ENCODE data around the gene PRODH. TPM values are rescaled to one million over a fixed set of nuclear protein-coding genes. Genes with fewer than 3 reads are reported as not detected.
"Not testable (repeated sequence)": the region's sequence is repeated elsewhere in the genome, so short reads cannot be mapped to it uniquely, and the experiment has no call there.

The PRODH gene
- polyA plus RNA-seq, 5 donors = 20.3 to 73.4 (median 48.3) TPM

DNA sequence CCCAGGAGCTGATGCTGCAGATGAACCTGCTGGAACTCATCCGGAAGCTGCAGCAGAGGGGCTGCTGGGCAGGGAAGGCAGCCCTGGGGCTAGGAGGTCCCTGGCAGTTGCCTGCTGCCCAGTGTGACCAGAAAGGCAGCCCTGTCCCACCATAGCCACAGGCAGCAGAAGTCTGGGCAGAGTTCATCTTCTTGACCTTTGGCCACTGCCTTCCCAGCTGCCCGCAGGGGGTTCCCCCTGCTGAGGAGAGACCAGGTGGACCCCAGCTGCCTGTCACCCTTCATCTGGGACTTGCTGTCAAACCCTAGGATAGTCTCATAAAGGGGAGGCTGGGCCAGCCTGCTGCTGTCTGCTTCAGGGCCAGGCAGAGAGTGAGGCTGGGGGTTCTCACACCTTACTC lies 24.6 kb downstream of the PRODH start:
- DNase-seq = not testable (repeated sequence)

DNA sequence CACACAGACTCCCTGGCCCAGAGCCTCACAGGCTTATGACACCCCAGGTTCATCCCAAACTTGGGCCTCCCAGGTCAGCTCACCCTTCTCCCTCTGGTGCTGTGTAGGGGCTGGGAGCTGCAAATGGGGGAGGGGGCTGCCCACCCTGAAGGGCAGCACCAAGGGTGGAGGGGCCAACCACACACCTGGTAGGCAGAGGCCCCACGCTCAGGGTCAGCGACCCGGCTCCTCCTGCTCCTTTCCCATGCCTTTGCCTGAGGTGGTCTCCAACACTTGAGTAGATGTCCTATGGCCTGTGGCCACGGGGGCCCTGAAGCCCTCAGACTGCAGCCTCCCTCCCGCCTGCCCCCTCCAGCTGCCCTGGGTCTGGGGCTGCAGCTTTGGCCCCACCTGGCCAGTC lies 26.5 kb downstream of the PRODH start:
- no peak for DNase-seq

- no peak for DNase-seq
These were observed 29.2 kb downstream of the PRODH start for GRCh38 chr22:18906896-18907295.

GRCh38 chr22:18906410-18906745 lies 29.7 kb downstream of the PRODH start:
- not testable (repeated sequence) for DNase-seq

DNA sequence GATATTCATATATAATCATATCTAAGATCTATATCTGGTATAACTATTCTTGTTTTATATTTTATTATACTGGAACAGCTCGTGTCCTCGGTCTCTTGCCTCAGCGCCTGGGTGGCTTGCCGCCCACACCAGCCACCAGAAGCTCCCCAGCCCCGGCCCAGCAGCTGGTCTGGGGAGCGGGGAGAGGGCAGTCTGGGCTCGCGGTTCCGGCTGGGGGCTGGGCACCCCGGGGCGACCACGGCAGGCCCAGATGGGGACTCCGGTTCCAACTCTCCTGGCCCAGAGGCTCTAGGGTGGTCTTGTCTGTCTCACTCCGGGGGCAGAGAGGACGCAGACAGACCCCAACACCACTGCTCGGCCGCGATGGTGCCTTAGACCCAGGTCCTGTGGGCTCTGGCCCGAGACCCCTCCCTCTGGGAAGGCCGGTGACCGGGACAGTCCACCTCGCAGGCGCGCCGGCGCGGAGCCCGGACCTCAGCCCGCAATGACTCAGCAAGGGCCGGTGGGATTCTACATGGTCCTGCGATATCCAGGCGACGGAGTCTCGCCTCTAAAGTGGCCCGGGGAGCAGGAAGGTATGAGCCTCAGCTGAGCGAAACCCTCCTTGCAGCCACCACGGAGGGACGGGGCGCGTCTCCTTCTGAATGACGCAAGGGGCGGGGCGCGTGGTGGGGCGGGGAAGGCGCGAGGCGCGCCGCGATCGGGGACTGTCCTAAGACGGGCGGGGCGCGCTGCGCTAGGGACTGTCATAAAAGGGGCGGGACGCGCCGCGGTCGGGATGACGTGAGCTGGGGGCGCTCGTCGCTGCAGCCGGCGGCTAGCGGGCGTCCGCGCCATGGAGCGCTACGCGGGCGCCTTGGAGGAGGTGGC lies 30.3 kb downstream of the PRODH start, which contains the start of gene DGCR6:
Gene DGCR6 (plus strand): TSS at position 781 of the 870 bp plus-strand sequence. CDS start 55 bp downstream, at position 836.
- DNase-seq = no peak

DNA sequence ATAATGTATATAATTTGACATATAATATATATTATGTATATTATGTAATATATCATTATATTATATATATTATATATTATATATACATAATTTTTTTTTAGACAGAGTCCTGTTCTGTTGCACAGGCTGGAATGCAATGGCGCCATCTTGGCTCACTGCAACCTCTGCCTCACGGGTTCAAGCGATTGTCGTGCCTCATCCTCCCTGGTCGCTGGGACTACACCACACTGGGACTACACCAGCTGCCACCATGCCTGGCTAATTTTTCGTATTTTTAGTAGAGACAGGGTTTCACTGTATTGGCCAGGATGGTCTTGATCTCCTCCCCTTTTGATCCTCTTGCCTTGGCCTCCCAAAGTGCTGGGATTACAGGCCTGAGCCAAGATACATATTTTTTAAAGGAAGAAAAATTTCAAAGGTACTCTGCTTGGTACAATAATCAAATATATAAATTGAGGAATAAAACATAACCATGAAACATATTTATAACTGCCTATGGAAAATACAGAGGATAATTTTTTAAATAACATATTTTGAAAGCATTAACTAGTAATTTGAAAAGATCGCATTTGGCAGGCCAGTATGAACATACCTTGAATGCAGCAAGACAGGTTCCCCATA lies 39.9 kb downstream of the PRODH start:
- not testable (repeated sequence) for DNase-seq

GRCh38 chr22:18893775-18894174 lies 42.3 kb downstream of the PRODH start:
- DNase-seq = not testable (repeated sequence)

DNA sequence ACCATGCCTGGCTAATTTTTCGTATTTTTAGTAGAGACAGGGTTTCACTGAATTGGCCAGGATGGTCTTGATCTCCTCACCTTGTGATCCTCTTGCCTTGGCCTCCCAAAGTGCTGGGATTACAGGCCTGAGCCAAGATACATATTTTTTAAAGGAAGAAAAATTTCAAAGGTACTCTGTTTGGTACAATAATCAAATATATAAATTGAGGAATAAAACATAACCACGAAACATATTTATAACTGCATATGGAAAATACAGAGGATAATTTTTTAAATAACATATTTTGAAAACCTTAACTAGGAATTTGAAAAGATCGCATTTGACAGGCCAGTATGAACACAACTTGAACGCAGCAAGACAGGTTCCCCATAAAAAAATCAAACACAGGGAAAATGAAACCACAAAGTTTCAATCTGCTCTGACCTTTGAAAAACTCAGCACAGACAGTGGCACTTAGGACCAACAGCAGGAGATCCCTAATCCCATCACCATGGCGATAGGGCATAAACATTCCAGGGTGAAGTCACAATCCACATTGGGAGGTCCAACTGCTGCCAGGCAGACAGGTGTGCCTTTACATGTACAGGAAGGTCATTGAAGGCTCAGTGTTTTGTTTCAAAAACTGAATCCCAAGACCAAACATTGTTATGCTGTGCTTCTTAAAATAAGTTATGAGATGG lies 45.4 kb downstream of the PRODH start:
- not testable (repeated sequence) for DNase-seq

- DNase-seq = no peak
These were observed 48.0 kb downstream of the PRODH start for GRCh38 chr22:18888115-18888514.

GRCh38 chr22:18884465-18884864 lies 51.6 kb downstream of the PRODH start:
- DNase-seq = not testable (repeated sequence)

GRCh38 chr22:18881260-18881659 lies 54.8 kb downstream of the PRODH start:
- not testable (repeated sequence) for DNase-seq

Other genes with a start within 250 kb of the PRODH start
- 10 to 100 TPM in 3 of 5 donors, 1 to 10 TPM in 2; 8.7 to 17.2 (median 12.4) TPM for gene DGCR6, start 30.0 kb downstream of the PRODH start, polyA plus RNA-seq (ENCODE audit: insufficient read depth in 1 of 5, insufficient read length in 5 of 5, low replicate concordance in 1 of 5)
- gene DGCR2, start 186.1 kb upstream of the PRODH start, polyA plus RNA-seq (ENCODE audit: insufficient read depth in 1 of 5, insufficient read length in 5 of 5, low replicate concordance in 1 of 5) = 10 to 100 TPM; 58.4 to 79.1 (median 59.9) TPM
- under 1 TPM in 3 of 5 donors, not detected in 2; 0.35 to 0.44 (median 0.37) TPM for gene TSSK2, start 195.0 kb upstream of the PRODH start, polyA plus RNA-seq (ENCODE audit: insufficient read depth in 1 of 5, insufficient read length in 5 of 5, low replicate concordance in 1 of 5)
- gene ESS2, start 208.4 kb upstream of the PRODH start, polyA plus RNA-seq (ENCODE audit: insufficient read depth in 1 of 5, insufficient read length in 5 of 5, low replicate concordance in 1 of 5) = 10 to 100 TPM; 11.7 to 20.3 (median 13.0) TPM
- gene GSC2, start 214.0 kb upstream of the PRODH start, polyA plus RNA-seq (ENCODE audit: insufficient read depth in 1 of 5, insufficient read length in 5 of 5, low replicate concordance in 1 of 5) = not detected
- 10 to 100 TPM; 38.3 to 83.2 (median 45.6) TPM for gene SLC25A1, start 242.4 kb upstream of the PRODH start, polyA plus RNA-seq (ENCODE audit: insufficient read depth in 1 of 5, insufficient read length in 5 of 5, low replicate concordance in 1 of 5)